Measurements from ENCODE around the gene VRK1.

DNA sequence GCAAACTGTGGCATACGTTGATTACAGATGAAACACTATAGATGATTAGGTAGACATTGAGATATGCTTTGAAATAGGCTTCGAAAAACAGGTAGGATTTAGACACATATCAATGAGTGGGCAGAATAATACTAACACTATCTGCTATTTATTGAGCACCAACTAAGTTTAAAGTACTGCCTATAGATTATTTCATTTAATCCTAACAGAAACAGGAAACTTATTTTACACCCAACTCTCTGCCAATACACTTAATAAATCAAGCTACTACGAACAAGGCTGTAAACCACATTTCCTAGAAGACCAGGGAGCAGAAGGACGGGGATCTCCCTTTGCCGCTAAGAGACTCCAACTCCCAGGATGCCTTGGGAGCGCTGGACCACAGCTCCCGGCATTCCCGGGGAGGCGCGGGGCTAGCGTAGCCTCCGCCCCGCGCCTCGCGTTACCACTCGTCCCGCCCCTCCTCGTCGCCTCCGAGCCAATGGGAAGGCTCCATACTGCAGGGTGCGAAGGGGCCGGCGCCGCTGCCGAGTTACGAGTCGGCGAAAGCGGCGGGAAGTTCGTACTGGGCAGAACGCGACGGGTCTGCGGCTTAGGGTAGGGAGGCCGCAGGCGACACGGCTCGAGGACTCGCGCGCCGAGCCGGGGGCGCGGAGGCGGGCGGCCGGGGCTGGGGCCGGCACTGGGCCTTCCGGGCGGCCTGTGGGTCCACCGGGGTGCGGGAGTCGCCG is at the start of gene VRK1:
- TF ChIP-seq, protein P1, sequence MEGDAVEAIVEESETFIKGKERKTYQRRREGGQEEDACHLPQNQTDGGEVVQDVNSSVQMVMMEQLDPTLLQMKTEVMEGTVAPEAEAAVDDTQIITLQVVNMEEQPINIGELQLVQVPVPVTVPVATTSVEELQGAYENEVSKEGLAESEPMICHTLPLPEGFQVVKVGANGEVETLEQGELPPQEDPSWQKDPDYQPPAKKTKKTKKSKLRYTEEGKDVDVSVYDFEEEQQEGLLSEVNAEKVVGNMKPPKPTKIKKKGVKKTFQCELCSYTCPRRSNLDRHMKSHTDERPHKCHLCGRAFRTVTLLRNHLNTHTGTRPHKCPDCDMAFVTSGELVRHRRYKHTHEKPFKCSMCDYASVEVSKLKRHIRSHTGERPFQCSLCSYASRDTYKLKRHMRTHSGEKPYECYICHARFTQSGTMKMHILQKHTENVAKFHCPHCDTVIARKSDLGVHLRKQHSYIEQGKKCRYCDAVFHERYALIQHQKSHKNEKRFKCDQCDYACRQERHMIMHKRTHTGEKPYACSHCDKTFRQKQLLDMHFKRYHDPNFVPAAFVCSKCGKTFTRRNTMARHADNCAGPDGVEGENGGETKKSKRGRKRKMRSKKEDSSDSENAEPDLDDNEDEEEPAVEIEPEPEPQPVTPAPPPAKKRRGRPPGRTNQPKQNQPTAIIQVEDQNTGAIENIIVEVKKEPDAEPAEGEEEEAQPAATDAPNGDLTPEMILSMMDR (IDR thresholded peaks at IDR 0.05) = no peak
- TF ChIP-seq EP300 (IDR thresholded peaks at IDR 0.05) (no peak), POLR2AphosphoS5 (IDR thresholded peaks at IDR 0.05) (peak in 1 of 3 donors; percentile 45), POLR2A (IDR thresholded peaks at IDR 0.05) (no peak)

Data from suprapubic skin (tissue), 4 donors.